Activated CD8-positive, alpha-beta T cell treated with anti-CD3 and anti-CD28 coated beads for 36 hours (primary cell): ENCODE data around the gene MACF1. TPM values are rescaled to one million over a fixed set of nuclear protein-coding genes. Genes with fewer than 3 reads are reported as not detected.
"Not testable (repeated sequence)": the region's sequence is repeated elsewhere in the genome, so short reads cannot be mapped to it uniquely, and the experiment has no call there.

Source experiments
- ATAC-seq: fragments of 200-7000 bp; cut with Tn5 transposase; one replicate; pipeline ENCODE4 v1.10.0; 2021; ENCODE audit warnings: mild to moderate bottlenecking, moderate library complexity
- CTCF ChIA-PET: fragments of 350-600 bp; sonication (Branson Sonifier 250); formaldehyde crosslinking; loops from one replicate; lab custom pipeline; 2021; ENCODE audit warnings: antibody characterized with exemption; lab: Charles Lee
- POLR2A ChIA-PET: fragments of 350-600 bp; sonication (Branson Sonifier 250); formaldehyde crosslinking; loops from one replicate; lab custom pipeline; 2021; ENCODE audit warnings: antibody characterized with exemption; lab: Charles Lee
- DNase-seq: peaks from one replicate; pipeline ENCODE4 v3.0.0-alpha.2; 2020
- H3K27ac Mint-ChIP-seq: one replicate; pipeline ENCODE4 v1.8.0; 2021; ENCODE audit warnings: mild to moderate bottlenecking, mixed read lengths
- H3K27me3 Mint-ChIP-seq: one replicate; pipeline ENCODE4 v1.8.0; 2021; ENCODE audit warnings: mixed read lengths
- H3K36me3 Mint-ChIP-seq: one replicate; pipeline ENCODE4 v1.8.0; 2021; ENCODE audit warnings: low read depth, mixed read lengths
- H3K4me1 Mint-ChIP-seq: one replicate; pipeline ENCODE4 v1.8.0; 2021; ENCODE audit warnings: low read depth, mixed read lengths
- H3K4me3 Mint-ChIP-seq: one replicate; pipeline ENCODE4 v1.8.0; 2021; ENCODE audit warnings: mild to moderate bottlenecking, moderate library complexity, mixed read lengths
- H3K9me3 Mint-ChIP-seq: one replicate; pipeline ENCODE4 v1.8.0; 2021; ENCODE audit warnings: mixed read lengths
- CTCF ChIP-seq: fragments of 200-600 bp; IDR thresholded peaks from one replicate; pipeline ENCODE4 v1.8.0; 2022; ENCODE audit warnings: antibody characterized with exemption, mild to moderate bottlenecking
- intact Hi-C: fragments of 100-400 bp; cut with micrococcal nuclease; formaldehyde crosslinking; loops from one replicate; pipeline ENCODE4 v1.10.0; 2022
- total RNA-seq, 2 experiments: library from RNA; stranded (reverse); gene quantifications; one replicate each; pipeline ENCODE4 v1.2.3, GENCODE V29; 2021

MACF1 gene
- total RNA-seq, 2 experiments from 2014 or later: 201 to 215 TPM

GRCh38 chr1:39160703-39161102 is 43.8 kb upstream of the MACF1 start:
- CTCF ChIA-PET: interaction anchor here (0.9 to 2.5 kb wide), 2 partner anchors 24 to 31 kb away, joined by 3 to 9 read pairs; no protein-coding TSS in a partner anchor
- TF ChIP-seq CTCF: no peak
- POLR2A ChIA-PET: interaction anchor here (0.8 kb wide), 1 partner anchor 411 kb away, joined by 3 read pairs; no protein-coding TSS in a partner anchor
- Mint-ChIP-seq H3K9me3 (no peaks in the 10 kb centered on the region), H3K27me3 (no peaks in the 10 kb centered on the region), H3K4me3 (no peak overlapping the region), H3K36me3 (no peaks in the 10 kb centered on the region), H3K27ac (no peak overlapping the region), H3K4me1 (peaks cover 24% of the 10 kb centered on the region)
- DNase-seq (no peak), ATAC-seq (no peak)
- intact Hi-C loops: no loop called here

- DNase-seq, H3K4me3 Mint-ChIP-seq, H3K9me3 Mint-ChIP-seq, H3K27ac Mint-ChIP-seq, H3K27me3 Mint-ChIP-seq, ATAC-seq, H3K36me3 Mint-ChIP-seq, intact Hi-C loops, POLR2A ChIA-PET: not testable (repeated sequence)
- peaks cover 26% of the 10 kb centered on the region for H3K4me1 Mint-ChIP-seq
- CTCF ChIA-PET: interaction anchor here (0.7 kb wide), 1 partner anchor 16 kb away, joined by 4 read pairs; no protein-coding TSS in a partner anchor
Observed at GRCh38 chr1:39161811-39162210, 42.7 kb upstream of the MACF1 start.

GRCh38 chr1:39163469-39163868 is 41.0 kb upstream of the MACF1 start:
- DNase-seq (no peak), ATAC-seq (peak; percentile 84)
- ChIA-PET CTCF (interaction anchor here (2.9 kb wide), 1 partner anchor 64 kb away, joined by 14 read pairs; no protein-coding TSS in a partner anchor), POLR2A (interaction anchor here (0.6 to 1.0 kb wide), 2 partner anchors 9 to 38 kb away, joined by 3 read pairs; no protein-coding TSS in a partner anchor)
- no peak for TF ChIP-seq CTCF
- intact Hi-C loops: no loop called here
- H3K36me3 Mint-ChIP-seq: no peaks in the 10 kb centered on the region
- H3K27ac Mint-ChIP-seq: no peak overlapping the region
- no peaks in the 10 kb centered on the region for H3K27me3 Mint-ChIP-seq
- H3K9me3 Mint-ChIP-seq: no peaks in the 10 kb centered on the region
- no peak overlapping the region for H3K4me3 Mint-ChIP-seq
- H3K4me1 Mint-ChIP-seq: peaks cover 26% of the 10 kb centered on the region

- ATAC-seq: no peak
- Mint-ChIP-seq H3K27me3 (no peaks in the 10 kb centered on the region), H3K36me3 (no peaks in the 10 kb centered on the region), H3K9me3 (no peaks in the 10 kb centered on the region), H3K27ac (no peak overlapping the region), H3K4me1 (peaks cover 26% of the 10 kb centered on the region), H3K4me3 (no peak overlapping the region)
- POLR2A ChIA-PET: interaction anchor here (0.6 to 1.0 kb wide), 2 partner anchors 12 to 28 kb away, joined by 3 to 5 read pairs; no protein-coding TSS in a partner anchor
- CTCF ChIA-PET: interaction anchor here (0.6 to 2.9 kb wide), 8 partner anchors 18 to 375 kb away, joined by 3 to 14 read pairs (median 4); no protein-coding TSS in a partner anchor
- intact Hi-C loops: no loop called here
- no peak for DNase-seq
- no peak for TF ChIP-seq CTCF
Observed at GRCh38 chr1:39164256-39164655, 40.2 kb upstream of the MACF1 start.

GRCh38 chr1:39165049-39165448 is 39.4 kb upstream of the MACF1 start:
- Mint-ChIP-seq H3K4me1 (peaks cover 26% of the 10 kb centered on the region), H3K27ac (no peak overlapping the region), H3K4me3 (no peak overlapping the region), H3K36me3 (no peaks in the 10 kb centered on the region), H3K27me3 (no peaks in the 10 kb centered on the region), H3K9me3 (no peaks in the 10 kb centered on the region)
- DNase-seq (no peak), ATAC-seq (no peak)
- ChIA-PET POLR2A (interaction anchor here (1.0 kb wide), 1 partner anchor 27 kb away, joined by 3 read pairs; no protein-coding TSS in a partner anchor), CTCF (interaction anchor here (1.0 to 2.9 kb wide), 6 partner anchors 17 to 374 kb away, joined by 3 to 14 read pairs (median 4); no protein-coding TSS in a partner anchor)
- TF ChIP-seq CTCF: no peak
- intact Hi-C loops: no loop called here
